Fibroblast of lung (primary cell): Measurements from ENCODE around the gene KIAA1958. TPM values are rescaled to one million over a fixed set of nuclear protein-coding genes. Genes with fewer than 3 reads are reported as not detected.

ENCODE experiments used
- DNase-seq, 2 donors: peaks; one replicate each; pipeline versions ENCODE4 v3.0.0 to v3.0.0-alpha.2; 2010; ENCODE audit warnings: low read depth in 2 of 2
- H2AFZ ChIP-seq: 2 replicates; pipeline ENCODE4 v1.5.1; 2012; ENCODE audit warnings: low read length, control low read depth, inconsistent platforms
- H3K27ac ChIP-seq: 2 replicates; pipeline ENCODE4 v1.5.1; 2011; ENCODE audit warnings: low read length, control low read depth; ENCODE audit not compliant: insufficient read depth
- H3K27me3 ChIP-seq: 2 replicates; pipeline ENCODE4 v1.5.1; 2011; ENCODE audit warnings: mild to moderate bottlenecking, low read length; ENCODE audit not compliant: control insufficient read depth, insufficient read depth
- H3K36me3 ChIP-seq: 2 replicates; pipeline ENCODE4 v1.5.1; 2011; ENCODE audit warnings: low read length; ENCODE audit not compliant: control insufficient read depth, insufficient read depth
- H3K4me1 ChIP-seq: 2 replicates; pipeline ENCODE4 v1.5.1; 2011; ENCODE audit warnings: low read length; ENCODE audit not compliant: control insufficient read depth, insufficient read depth; ENCODE audit errors: extremely low read depth
- H3K4me2 ChIP-seq: 2 replicates; pipeline ENCODE4 v1.5.1; 2011; ENCODE audit warnings: low read length, control low read depth; ENCODE audit not compliant: insufficient read depth; ENCODE audit errors: extremely low read depth
- H3K4me3 ChIP-seq, 4 experiments: fragments of 200-600 bp in 1 of 4; sonication (generic) in 1 of 4; replicated peaks in 1 of 4; 2 replicates each; pipeline ENCODE4 v1.5.1; 2011 to 2016; ENCODE audit warnings: low read length in 4 of 4, low read depth in 3 of 4, mild to moderate bottlenecking in 3 of 4, control low read depth in 2 of 4, inconsistent platforms in 1 of 4, mixed read lengths in 1 of 4; ENCODE audit not compliant: insufficient read depth in 1 of 4; ENCODE audit errors: control extremely low read depth in 1 of 4
- H3K79me2 ChIP-seq: 2 replicates; pipeline ENCODE4 v1.5.1; 2012; ENCODE audit warnings: mild to moderate bottlenecking, low read length, inconsistent platforms; ENCODE audit not compliant: control insufficient read depth, insufficient read depth
- H3K9ac ChIP-seq: 2 replicates; pipeline ENCODE4 v1.5.1; 2011; ENCODE audit warnings: mild to moderate bottlenecking, low read length, control low read depth; ENCODE audit not compliant: insufficient read depth
- H3K9me3 ChIP-seq: 2 replicates; pipeline ENCODE4 v1.5.1; 2012; ENCODE audit warnings: low read depth, low read length; ENCODE audit not compliant: control insufficient read depth, insufficient read depth
- H4K20me1 ChIP-seq: 2 replicates; pipeline ENCODE4 v1.5.1; 2011; ENCODE audit warnings: low read length; ENCODE audit not compliant: control insufficient read depth, insufficient read depth; ENCODE audit errors: extremely low read depth
- EZH2 ChIP-seq: IDR thresholded peaks from 2 replicates; pipeline ENCODE4 v1.5.1; 2012; ENCODE audit warnings: low read length, control low read depth, mild to moderate bottlenecking; ENCODE audit errors: missing control alignments
- polyA plus RNA-seq, 2 donors: library from polyadenylated mRNA; depleted of rRNA in 1 of 2; stranded (reverse) in 1 of 2; unstranded in 1 of 2; fragments of >200 nt; gene quantifications; 2 replicates each; pipeline ENCODE4 v1.2.1, GENCODE V29; 2011 to 2012; ENCODE audit warnings: missing spikeins in 1 of 2
- total RNA-seq: library from RNA; depleted of rRNA; stranded (reverse); fragments of >200 nt; gene quantifications from 2 replicates; pipeline ENCODE4 v1.2.1, GENCODE V29; 2014
- TF ChIP-seq, protein P1 (sequence below), 2 donors: IDR thresholded peaks in 1 of 2; conservative IDR thresholded peaks in 1 of 2; 1 replicate in 1 of 2; 2 replicates in 1 of 2; pipeline ENCODE4 v1.5.1; 2011 to 2012; ENCODE audit warnings: low read length in 2 of 2, control low read depth in 1 of 2, inconsistent platforms in 1 of 2, low read depth in 1 of 2, mild to moderate bottlenecking in 1 of 2

Gene KIAA1958
- total and polyA plus RNA-seq, 2 donors (not counting 1 experiment from before 2014, with no cell fraction given): 0.75 to 3.0 TPM

DNA sequence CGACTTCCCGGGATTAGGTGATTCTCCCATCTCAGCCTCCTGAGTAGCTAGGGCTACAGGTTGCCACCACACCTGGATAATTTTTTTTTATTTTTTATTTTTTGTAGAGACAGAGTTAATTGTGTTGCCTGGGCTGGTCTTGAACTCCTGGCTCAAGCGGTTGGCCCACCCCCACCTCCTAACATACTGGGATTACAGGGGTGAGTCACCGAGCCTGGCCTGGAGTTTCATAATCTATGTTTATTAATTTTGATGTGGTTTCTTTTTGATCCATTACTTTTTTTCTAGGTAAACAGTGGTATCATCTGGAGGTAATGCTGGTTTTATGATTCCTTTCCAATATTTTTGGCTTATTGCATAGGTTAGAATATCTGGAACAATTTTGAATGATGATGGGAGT lies 54.2 kb downstream of the KIAA1958 start:
- DNase-seq: no peak
- H3K9me3 ChIP-seq: no peaks in the 10 kb centered on the region
- H3K9ac ChIP-seq: no peak overlapping the region
- no peak for TF ChIP-seq EZH2
- TF ChIP-seq, protein P1, sequence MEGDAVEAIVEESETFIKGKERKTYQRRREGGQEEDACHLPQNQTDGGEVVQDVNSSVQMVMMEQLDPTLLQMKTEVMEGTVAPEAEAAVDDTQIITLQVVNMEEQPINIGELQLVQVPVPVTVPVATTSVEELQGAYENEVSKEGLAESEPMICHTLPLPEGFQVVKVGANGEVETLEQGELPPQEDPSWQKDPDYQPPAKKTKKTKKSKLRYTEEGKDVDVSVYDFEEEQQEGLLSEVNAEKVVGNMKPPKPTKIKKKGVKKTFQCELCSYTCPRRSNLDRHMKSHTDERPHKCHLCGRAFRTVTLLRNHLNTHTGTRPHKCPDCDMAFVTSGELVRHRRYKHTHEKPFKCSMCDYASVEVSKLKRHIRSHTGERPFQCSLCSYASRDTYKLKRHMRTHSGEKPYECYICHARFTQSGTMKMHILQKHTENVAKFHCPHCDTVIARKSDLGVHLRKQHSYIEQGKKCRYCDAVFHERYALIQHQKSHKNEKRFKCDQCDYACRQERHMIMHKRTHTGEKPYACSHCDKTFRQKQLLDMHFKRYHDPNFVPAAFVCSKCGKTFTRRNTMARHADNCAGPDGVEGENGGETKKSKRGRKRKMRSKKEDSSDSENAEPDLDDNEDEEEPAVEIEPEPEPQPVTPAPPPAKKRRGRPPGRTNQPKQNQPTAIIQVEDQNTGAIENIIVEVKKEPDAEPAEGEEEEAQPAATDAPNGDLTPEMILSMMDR (conservative IDR thresholded peaks at IDR 0.05 in 1 of 2, IDR thresholded peaks at IDR 0.05 in 1 of 2; ENCODE audit: low read depth in 1 of 2, low read length in 2 of 2): no peak
- no peak overlapping the region for H3K4me3 ChIP-seq
- no peaks in the 10 kb centered on the region for H4K20me1 ChIP-seq
- H3K79me2 ChIP-seq: no peaks in the 10 kb centered on the region
- no peaks in the 10 kb centered on the region for H3K4me1 ChIP-seq
- no peak overlapping the region for H2AFZ ChIP-seq
- H3K4me2 ChIP-seq: no peak overlapping the region
- H3K27me3 ChIP-seq: no peaks in the 10 kb centered on the region
- no peaks in the 10 kb centered on the region for H3K36me3 ChIP-seq
- no peak overlapping the region for H3K27ac ChIP-seq

DNA sequence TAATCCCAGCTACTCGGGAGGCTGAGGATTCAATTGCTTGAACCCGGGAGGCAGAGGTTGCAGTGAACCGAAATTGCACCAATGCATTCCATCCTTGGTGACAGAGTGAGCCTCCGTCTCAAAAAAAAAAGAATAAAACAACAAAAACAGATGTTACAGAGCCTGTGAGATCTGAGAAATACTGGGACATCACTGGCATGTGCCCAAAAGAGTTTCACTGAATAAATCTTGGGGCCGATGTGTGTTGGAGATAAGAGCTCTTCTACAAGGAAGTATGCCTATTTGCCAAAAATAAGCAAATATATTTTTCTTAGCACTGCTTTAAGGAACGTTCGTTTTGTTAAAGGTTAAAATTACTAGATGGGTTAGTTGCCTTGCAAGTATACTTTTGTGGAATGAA lies 55.1 kb downstream of the KIAA1958 start:
- Histone ChIP-seq H3K79me2 (no peaks in the 10 kb centered on the region), H3K9ac (no peak overlapping the region), H3K4me2 (no peak overlapping the region), H2AFZ (no peak overlapping the region), H3K27me3 (no peaks in the 10 kb centered on the region), H3K4me3 (no peak overlapping the region), H3K9me3 (no peaks in the 10 kb centered on the region), H3K4me1 (peaks cover 2% of the 10 kb centered on the region), H4K20me1 (no peaks in the 10 kb centered on the region), H3K27ac (no peak overlapping the region), H3K36me3 (no peaks in the 10 kb centered on the region)
- DNase-seq: peak; percentile 42 to 44
- TF ChIP-seq EZH2: no peak
- TF ChIP-seq, protein P1 (conservative IDR thresholded peaks at IDR 0.05 in 1 of 2, IDR thresholded peaks at IDR 0.05 in 1 of 2; ENCODE audit: low read depth in 1 of 2, low read length in 2 of 2): no peak

DNA sequence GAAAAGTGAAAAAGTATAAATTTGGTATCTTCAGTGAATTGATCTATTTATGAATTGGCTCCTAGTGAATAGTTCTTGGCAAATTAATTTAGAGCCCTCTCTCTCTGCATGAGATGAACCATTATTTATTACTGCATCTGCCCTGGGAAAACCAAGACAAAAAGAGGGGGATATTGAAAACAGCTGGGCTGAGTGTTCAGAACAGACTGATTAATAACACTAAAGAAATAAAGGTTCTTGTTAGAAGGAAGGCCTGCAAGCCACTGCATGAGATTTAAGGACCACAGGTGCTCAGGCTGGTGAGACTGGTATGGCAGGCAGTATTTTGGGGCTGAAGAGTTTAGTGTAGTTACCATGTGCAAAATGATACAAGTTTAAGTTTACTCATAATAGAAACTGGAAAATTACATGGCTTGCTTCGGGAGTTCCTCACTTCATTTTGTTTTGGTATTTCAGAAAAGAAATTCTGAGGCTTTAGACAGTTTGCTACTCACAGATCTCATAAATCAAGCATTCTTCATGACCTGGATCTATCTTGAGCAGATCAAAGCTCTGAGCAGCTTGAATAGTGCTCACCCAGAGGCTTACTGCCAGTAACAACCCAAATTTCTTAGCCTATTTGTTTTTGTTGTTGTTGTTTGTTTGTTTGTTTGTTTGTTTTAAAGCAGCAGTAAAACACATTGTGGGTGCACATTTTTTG lies 56.1 kb downstream of the KIAA1958 start:
- no peak overlapping the region for H2AFZ ChIP-seq
- TF ChIP-seq EZH2: no peak
- TF ChIP-seq, protein P1 (conservative IDR thresholded peaks at IDR 0.05 in 1 of 2, IDR thresholded peaks at IDR 0.05 in 1 of 2; ENCODE audit: low read depth in 1 of 2, low read length in 2 of 2): no peak
- H3K9ac ChIP-seq: no peak overlapping the region
- H3K4me1 ChIP-seq: peaks cover 2% of the 10 kb centered on the region
- no peaks in the 10 kb centered on the region for H3K27me3 ChIP-seq
- H3K4me3 ChIP-seq: no peak overlapping the region
- H3K79me2 ChIP-seq: no peaks in the 10 kb centered on the region
- no peak overlapping the region for H3K27ac ChIP-seq
- DNase-seq: no peak
- H3K36me3 ChIP-seq: no peaks in the 10 kb centered on the region
- H4K20me1 ChIP-seq: no peaks in the 10 kb centered on the region
- H3K4me2 ChIP-seq: no peak overlapping the region
- H3K9me3 ChIP-seq: no peaks in the 10 kb centered on the region
